HG03064 (cell line): ENCODE results near the gene BNC1.

Experiments used
- ATAC-seq: cut with Tn5 transposase; IDR thresholded peaks from one replicate; pipeline ENCODE4 v1.9.1; 2021; ENCODE audit warnings: low read depth; ENCODE audit not compliant: unreplicated experiment

Gene BNC1

GRCh38 chr15:83300826-83301225, 16.4 kb upstream of the BNC1 start:
- no peak for ATAC-seq

GRCh38 chr15:83299462-83299861, 15.0 kb upstream of the BNC1 start:
- no peak for ATAC-seq

GRCh38 chr15:83295417-83295816, 11.0 kb upstream of the BNC1 start:
- ATAC-seq = no peak

GRCh38 chr15:83293201-83293600, 8.7 kb upstream of the BNC1 start:
- no peak for ATAC-seq

- no peak for ATAC-seq
Measured at GRCh38 chr15:83292317-83292716, 7.9 kb upstream of the BNC1 start.

GRCh38 chr15:83290236-83290635, 5.8 kb upstream of the BNC1 start:
- no peak for ATAC-seq

GRCh38 chr15:83289160-83289559, 4.7 kb upstream of the BNC1 start:
- ATAC-seq = no peak

- no peak for ATAC-seq
Measured at GRCh38 chr15:83288381-83288801, 3.9 kb upstream of the BNC1 start.

- ATAC-seq = no peak
Measured at GRCh38 chr15:83287541-83288027, 3.1 kb upstream of the BNC1 start.

- no peak for ATAC-seq
Measured at GRCh38 chr15:83285979-83286553, 1.6 kb upstream of the BNC1 start.

- no peak for ATAC-seq
Measured at GRCh38 chr15:83285284-83285978, 967 bp upstream of the BNC1 start.

- no peak for ATAC-seq
Measured at GRCh38 chr15:83283813-83284558, 478 bp downstream of the BNC1 start.

- ATAC-seq = no peak
Measured at GRCh38 chr15:83283138-83283812, 1.2 kb downstream of the BNC1 start.

GRCh38 chr15:83282776-83283137, 1.7 kb downstream of the BNC1 start:
- ATAC-seq = no peak

- no peak for ATAC-seq
Measured at GRCh38 chr15:83282141-83282540, 2.3 kb downstream of the BNC1 start.

- no peak for ATAC-seq
Measured at GRCh38 chr15:83278191-83278590, 6.3 kb downstream of the BNC1 start.

GRCh38 chr15:83276661-83277060, 7.8 kb downstream of the BNC1 start:
- ATAC-seq = no peak

GRCh38 chr15:83275412-83275811, 9.1 kb downstream of the BNC1 start:
- ATAC-seq = no peak

GRCh38 chr15:83270176-83270575, 14.3 kb downstream of the BNC1 start:
- no peak for ATAC-seq

GRCh38 chr15:83268147-83268546, 16.3 kb downstream of the BNC1 start:
- ATAC-seq = no peak
